ENCODE data around the gene SPATS1.

SPATS1 gene

GRCh38 chr6:44333942-44334341 lies 8.5 kb upstream of the SPATS1 start:
- H3K27me3 ChIP-seq (ENCODE audit: insufficient read depth, low read length, poor library complexity, severe bottlenecking): no peaks in the 10 kb centered on the region
- no peak overlapping the region for H3K9ac ChIP-seq (ENCODE audit: low read depth, low read length, poor library complexity, severe bottlenecking)
- no peak overlapping the region for H2AFZ ChIP-seq (ENCODE audit: low read length)
- H3K4me2 ChIP-seq (ENCODE audit: low read depth, low read length, poor library complexity, severe bottlenecking): no peak overlapping the region
- H3K4me3 ChIP-seq (ENCODE audit: low read length, poor library complexity, severe bottlenecking): no peak overlapping the region
- H3K36me3 ChIP-seq (ENCODE audit: insufficient read depth, low read length): no peaks in the 10 kb centered on the region
- no peaks in the 10 kb centered on the region for H4K20me1 ChIP-seq (ENCODE audit: insufficient read depth, low read length, poor library complexity, severe bottlenecking)
- H3K9me2 ChIP-seq (replicated peaks; ENCODE audit: low read depth, low read length): no peaks in the 10 kb centered on the region
- no peak for TF ChIP-seq EZH2phosphoT487 (IDR thresholded peaks at IDR 0.05; ENCODE audit: borderline replicate concordance)
- no peak for TF ChIP-seq CTCF (conservative IDR thresholded peaks at IDR 0.05; ENCODE audit: low read length)
- H3K4me1 ChIP-seq (ENCODE audit: insufficient read depth, low read length, poor library complexity, severe bottlenecking): no peaks in the 10 kb centered on the region
- H3K9me3 ChIP-seq (ENCODE audit: insufficient read depth, low read depth, low read length): no peaks in the 10 kb centered on the region
- H3K79me2 ChIP-seq (ENCODE audit: insufficient read depth, low read length): no peaks in the 10 kb centered on the region
- no peaks in the 10 kb centered on the region for H3F3A ChIP-seq (ENCODE audit: low read depth)

- Histone ChIP-seq H3K4me1 (ENCODE audit: insufficient read depth, low read length, poor library complexity, severe bottlenecking) (no peaks in the 10 kb centered on the region), H2AFZ (ENCODE audit: low read length) (peak overlapping the region; percentile 68), H3K9me2 (replicated peaks; ENCODE audit: low read depth, low read length) (no peaks in the 10 kb centered on the region), H3K36me3 (ENCODE audit: insufficient read depth, low read length) (no peaks in the 10 kb centered on the region), H3K4me2 (ENCODE audit: low read depth, low read length, poor library complexity, severe bottlenecking) (no peak overlapping the region), H3K27me3 (ENCODE audit: insufficient read depth, low read length, poor library complexity, severe bottlenecking) (no peaks in the 10 kb centered on the region), H4K20me1 (ENCODE audit: insufficient read depth, low read length, poor library complexity, severe bottlenecking) (no peaks in the 10 kb centered on the region), H3K4me3 (ENCODE audit: low read length, poor library complexity, severe bottlenecking) (no peak overlapping the region), H3F3A (ENCODE audit: low read depth) (no peaks in the 10 kb centered on the region), H3K9ac (ENCODE audit: low read depth, low read length, poor library complexity, severe bottlenecking) (no peak overlapping the region), H3K79me2 (ENCODE audit: insufficient read depth, low read length) (no peaks in the 10 kb centered on the region), H3K9me3 (ENCODE audit: insufficient read depth, low read depth, low read length) (no peaks in the 10 kb centered on the region)
- no peak for TF ChIP-seq CTCF (conservative IDR thresholded peaks at IDR 0.05; ENCODE audit: low read length)
- no peak for TF ChIP-seq EZH2phosphoT487 (IDR thresholded peaks at IDR 0.05; ENCODE audit: borderline replicate concordance)
Measured at GRCh38 chr6:44335631-44336030, 6.8 kb upstream of the SPATS1 start.

- Histone ChIP-seq H3K4me3 (ENCODE audit: low read length, poor library complexity, severe bottlenecking) (no peak overlapping the region), H3K27me3 (ENCODE audit: insufficient read depth, low read length, poor library complexity, severe bottlenecking) (no peaks in the 10 kb centered on the region), H3K9me2 (replicated peaks; ENCODE audit: low read depth, low read length) (no peaks in the 10 kb centered on the region), H3F3A (ENCODE audit: low read depth) (no peaks in the 10 kb centered on the region), H3K4me2 (ENCODE audit: low read depth, low read length, poor library complexity, severe bottlenecking) (no peak overlapping the region), H2AFZ (ENCODE audit: low read length) (no peak overlapping the region), H4K20me1 (ENCODE audit: insufficient read depth, low read length, poor library complexity, severe bottlenecking) (no peaks in the 10 kb centered on the region), H3K9ac (ENCODE audit: low read depth, low read length, poor library complexity, severe bottlenecking) (no peak overlapping the region), H3K36me3 (ENCODE audit: insufficient read depth, low read length) (no peaks in the 10 kb centered on the region), H3K9me3 (ENCODE audit: insufficient read depth, low read depth, low read length) (no peaks in the 10 kb centered on the region), H3K4me1 (ENCODE audit: insufficient read depth, low read length, poor library complexity, severe bottlenecking) (no peaks in the 10 kb centered on the region), H3K79me2 (ENCODE audit: insufficient read depth, low read length) (no peaks in the 10 kb centered on the region)
- TF ChIP-seq EZH2phosphoT487 (IDR thresholded peaks at IDR 0.05; ENCODE audit: borderline replicate concordance): no peak
- peak; percentile 85 for TF ChIP-seq CTCF (conservative IDR thresholded peaks at IDR 0.05; ENCODE audit: low read length)
Measured at GRCh38 chr6:44338228-44339122, 4.0 kb upstream of the SPATS1 start.

Data from Loucy (cell line).